GM23248 (cell line): Measurements from ENCODE around the gene FBXO34. TPM values are rescaled to one million over a fixed set of nuclear protein-coding genes. Genes with fewer than 3 reads are reported as not detected.

Source experiments
- DNase-seq: peaks from one replicate; pipeline ENCODE4 v3.0.0-alpha.2; 2015
- H2AFZ ChIP-seq: fragments of 200-600 bp; sonication (generic); 2 replicates; pipeline ENCODE4 v1.6.1; 2016; ENCODE audit warnings: antibody characterized with exemption
- H3F3A ChIP-seq: fragments of 200-600 bp; sonication (generic); 2 replicates; pipeline ENCODE4 v1.6.1; 2016; ENCODE audit warnings: mild to moderate bottlenecking, antibody characterized with exemption, mixed run types; ENCODE audit not compliant: insufficient read depth
- H3K27ac ChIP-seq: fragments of 200-600 bp; sonication (generic); 2 replicates; pipeline ENCODE4 v1.5.1; 2016; ENCODE audit warnings: mild to moderate bottlenecking
- H3K27me3 ChIP-seq: fragments of 200-600 bp; sonication (generic); replicated peaks from 2 replicates; pipeline ENCODE4 v1.6.1; 2016; ENCODE audit warnings: mild to moderate bottlenecking; ENCODE audit not compliant: insufficient read depth
- H3K36me3 ChIP-seq: fragments of 200-600 bp; sonication (generic); 2 replicates; pipeline ENCODE4 v1.6.1; 2016; ENCODE audit warnings: low read depth, mild to moderate bottlenecking
- H3K4me1 ChIP-seq: fragments of 200-600 bp; sonication (generic); 2 replicates; pipeline ENCODE4 v1.6.1; 2016; ENCODE audit warnings: mild to moderate bottlenecking; ENCODE audit not compliant: insufficient read depth
- H3K4me2 ChIP-seq: fragments of 200-600 bp; sonication (generic); one replicate; pipeline ENCODE4 v1.6.1; 2016; ENCODE audit warnings: mild to moderate bottlenecking; ENCODE audit not compliant: unreplicated experiment
- H3K4me3 ChIP-seq: fragments of 200-600 bp; sonication (generic); 2 replicates; pipeline ENCODE4 v1.5.1; 2016; ENCODE audit warnings: mild to moderate bottlenecking
- H3K79me2 ChIP-seq: fragments of 200-600 bp; sonication (generic); 2 replicates; pipeline ENCODE4 v1.6.1; 2016; ENCODE audit warnings: mild to moderate bottlenecking; ENCODE audit not compliant: insufficient read depth
- H3K9ac ChIP-seq: fragments of 200-600 bp; sonication (generic); 2 replicates; pipeline ENCODE4 v1.6.1; 2016; ENCODE audit warnings: mild to moderate bottlenecking
- H3K9me2 ChIP-seq: fragments of 200-600 bp; sonication (generic); 2 replicates; pipeline ENCODE4 v1.6.1; 2016; ENCODE audit warnings: mixed run types, mild to moderate bottlenecking, moderate library complexity; ENCODE audit not compliant: insufficient read depth
- H3K9me3 ChIP-seq: fragments of 200-600 bp; sonication (generic); one replicate; pipeline ENCODE4 v1.6.1; 2017; ENCODE audit warnings: low read depth
- H4K20me1 ChIP-seq: fragments of 200-600 bp; sonication (generic); 2 replicates; pipeline ENCODE4 v1.6.0; 2016; ENCODE audit not compliant: insufficient read depth
- EZH2 ChIP-seq: fragments of 200-600 bp; sonication (generic); IDR thresholded peaks from 2 replicates; pipeline ENCODE4 v1.6.1; 2018; ENCODE audit warnings: antibody characterized with exemption, mild to moderate bottlenecking; ENCODE audit not compliant: insufficient read depth, poor library complexity, severe bottlenecking
- EZH2phosphoT487 ChIP-seq: fragments of 200-600 bp; sonication (generic); IDR thresholded peaks from 2 replicates; pipeline ENCODE4 v1.6.1; 2018; ENCODE audit warnings: antibody characterized with exemption, moderate library complexity, mild to moderate bottlenecking, low read depth; ENCODE audit not compliant: insufficient read depth
- WGBS, 2 experiments: methylation state at CpG; one replicate each; pipeline ENCODE4 v1.1.6; 2015 to 2017; ENCODE audit warnings: low lambda C conversion rate in 2 of 2, low coverage in 1 of 2; ENCODE audit errors: missing lambda C conversion rate in 2 of 2; 5-methylcytosine and 5-hydroxymethylcytosine counted together
- in situ Hi-C: fragments of 300-500 bp; cut with MboI; formaldehyde crosslinking; loops from 2 replicates; pipeline ENCODE4 v1.15.0; 2020
- polyA plus RNA-seq: library from polyadenylated mRNA; unstranded; fragments of >200 nt; fragmentation: Nextera tagmentation; extraction: Ambion mirVana; gene quantifications from 2 replicates; pipeline ENCODE4 v1.2.1, GENCODE V29; 2016
- total RNA-seq: library from RNA; depleted of rRNA; stranded (reverse); fragments of >200 nt; shearing (Covaris generic); gene quantifications from 2 replicates; pipeline ENCODE4 v1.2.3, GENCODE V29; 2014

FBXO34 gene
- total and polyA plus RNA-seq, 2 experiments from 2014 or later, result 10.2 to 10.5 TPM

GRCh38 chr14:55373784-55374705, 102.8 kb downstream of the FBXO34 start:
- peaks cover 6% of the 10 kb centered on the region; the same call in 1 of the 2 replicates for H3K4me1 ChIP-seq
- no peak for TF ChIP-seq EZH2
- no peak for TF ChIP-seq EZH2phosphoT487
- no peak overlapping the region for H3K9ac ChIP-seq
- H2AFZ ChIP-seq, result no peak overlapping the region
- no peaks in the 10 kb centered on the region for H3K79me2 ChIP-seq
- no peaks in the 10 kb centered on the region for H3K27me3 ChIP-seq
- peaks cover 7% of the 10 kb centered on the region for H3K36me3 ChIP-seq
- no peak overlapping the region for H3K4me2 ChIP-seq
- in situ Hi-C loops, result no loop called here
- H3K9me3 ChIP-seq, result no peaks in the 10 kb centered on the region
- peak; percentile 78 for DNase-seq
- no peaks in the 10 kb centered on the region for H3K9me2 ChIP-seq
- H3K27ac ChIP-seq, result no peak overlapping the region
- H4K20me1 ChIP-seq, result no peaks in the 10 kb centered on the region
- 77 to 79% methylated on average over 5 of the region's 5 CpGs for WGBS, 2 experiments
- no peak overlapping the region for H3K4me3 ChIP-seq
- H3F3A ChIP-seq, result no peaks in the 10 kb centered on the region

GRCh38 chr14:55374771-55375170, 103.5 kb downstream of the FBXO34 start:
- Histone ChIP-seq H3K4me3 (no peak overlapping the region), H2AFZ (no peak overlapping the region), H3K27ac (no peak overlapping the region), H4K20me1 (no peaks in the 10 kb centered on the region), H3K9me2 (no peaks in the 10 kb centered on the region), H3F3A (no peaks in the 10 kb centered on the region), H3K27me3 (no peaks in the 10 kb centered on the region), H3K4me1 (peaks cover 6% of the 10 kb centered on the region; the same call in 1 of the 2 replicates), H3K4me2 (no peak overlapping the region), H3K9ac (no peak overlapping the region), H3K79me2 (no peaks in the 10 kb centered on the region), H3K36me3 (peaks cover 7% of the 10 kb centered on the region), H3K9me3 (no peaks in the 10 kb centered on the region)
- no peak for TF ChIP-seq EZH2phosphoT487
- no peak for TF ChIP-seq EZH2
- 96 to 98% methylated on average over 4 of the region's 4 CpGs for WGBS, 2 experiments
- DNase-seq, result no peak
- in situ Hi-C loops, result no loop called here

GRCh38 chr14:55377236-55377635, 106.0 kb downstream of the FBXO34 start:
- Histone ChIP-seq H3K4me3 (no peak overlapping the region), H3K9ac (no peak overlapping the region), H3K27ac (no peak overlapping the region), H3K9me2 (no peaks in the 10 kb centered on the region), H3K79me2 (no peaks in the 10 kb centered on the region), H2AFZ (no peak overlapping the region), H3K9me3 (no peaks in the 10 kb centered on the region), H4K20me1 (no peaks in the 10 kb centered on the region), H3K4me2 (no peak overlapping the region), H3F3A (no peaks in the 10 kb centered on the region), H3K36me3 (peaks cover 20% of the 10 kb centered on the region), H3K27me3 (no peaks in the 10 kb centered on the region), H3K4me1 (peaks cover 6% of the 10 kb centered on the region; the same call in 1 of the 2 replicates)
- 97 to 99% methylated on average over 5 of the region's 5 CpGs for WGBS, 2 experiments
- no peak for TF ChIP-seq EZH2phosphoT487
- TF ChIP-seq EZH2, result no peak
- in situ Hi-C loops, result no loop called here
- DNase-seq, result no peak

- no peaks in the 10 kb centered on the region for H3F3A ChIP-seq
- H2AFZ ChIP-seq, result no peak overlapping the region
- H4K20me1 ChIP-seq, result no peaks in the 10 kb centered on the region
- H3K9ac ChIP-seq, result no peak overlapping the region
- H3K9me2 ChIP-seq, result no peaks in the 10 kb centered on the region
- H3K4me1 ChIP-seq, result peaks cover 12% of the 10 kb centered on the region; the same call in 1 of the 2 replicates
- DNase-seq, result no peak
- in situ Hi-C loops, result no loop called here
- H3K27ac ChIP-seq, result no peak overlapping the region
- H3K79me2 ChIP-seq, result no peaks in the 10 kb centered on the region
- H3K4me2 ChIP-seq, result no peak overlapping the region
- H3K27me3 ChIP-seq, result no peaks in the 10 kb centered on the region
- H3K4me3 ChIP-seq, result no peak overlapping the region
- WGBS, 2 experiments, result 79 to 86% methylated on average over 5 of the region's 5 CpGs
- H3K36me3 ChIP-seq, result peaks cover 24% of the 10 kb centered on the region
- no peaks in the 10 kb centered on the region for H3K9me3 ChIP-seq
- TF ChIP-seq EZH2phosphoT487, result no peak
- no peak for TF ChIP-seq EZH2
These were observed 109.8 kb downstream of the FBXO34 start for GRCh38 chr14:55381040-55381439.
